Vagina (tissue), 2 donors: ENCODE measurements around the gene KRTAP16-1. TPM values are rescaled to one million over a fixed set of nuclear protein-coding genes. Genes with fewer than 3 reads are reported as not detected.

Source experiments
- DNase-seq, 2 donors: peaks; one replicate each; pipeline ENCODE4 v3.0.0-alpha.2; 2017; ENCODE audit errors: extremely low spot score in 2 of 2
- H3K27ac ChIP-seq: fragments of 200-600 bp; sonication (generic); one replicate; pipeline ENCODE4 v1.5.1; 2019
- H3K27me3 ChIP-seq: fragments of 200-600 bp; sonication (generic); one replicate; pipeline ENCODE4 v1.5.1; 2019
- H3K36me3 ChIP-seq, 2 donors: fragments of 200-600 bp; sonication (generic); one replicate each; pipeline ENCODE4 v1.5.1; 2017 to 2019
- H3K4me1 ChIP-seq: fragments of 200-600 bp; sonication (generic); one replicate; pipeline ENCODE4 v1.5.1; 2019
- H3K4me3 ChIP-seq, 2 donors: fragments of 200-600 bp; sonication (generic); 1 replicate in 1 of 2; 2 replicates in 1 of 2; pipeline ENCODE4 v1.5.1; 2016 to 2019
- H3K9me3 ChIP-seq: fragments of 200-600 bp; sonication (generic); one replicate; pipeline ENCODE4 v1.5.1; 2019
- CTCF ChIP-seq, 3 experiments: fragments of 450-650 bp in 2 of 3; fragments of 200-600 bp in 1 of 3; sonication (generic) in 1 of 3; IDR thresholded peaks; one replicate each; pipeline ENCODE4 v1.5.1; 2017 to 2019; ENCODE audit warnings: antibody characterized with exemption in 3 of 3, mild to moderate bottlenecking in 2 of 3, moderate library complexity in 2 of 3
- POLR2A ChIP-seq, 2 donors: fragments of 450-650 bp; IDR thresholded peaks; one replicate each; pipeline ENCODE4 v1.6.1; 2017; ENCODE audit warnings: antibody characterized with exemption in 2 of 2, mild to moderate bottlenecking in 2 of 2, moderate library complexity in 2 of 2
- POLR2AphosphoS5 ChIP-seq, 2 donors: sonication (generic); formaldehyde crosslinking; IDR thresholded peaks; one replicate each; pipeline ENCODE4 v1.9.0; 2017; ENCODE audit warnings: antibody characterized with exemption in 2 of 2, mild to moderate bottlenecking in 2 of 2, low read depth in 1 of 2; ENCODE audit not compliant: insufficient read depth in 1 of 2
- intact Hi-C: fragments of 100-400 bp; cut with DNase I; formaldehyde crosslinking; loops from one replicate; pipeline ENCODE4 v1.15.1; 2023
- total RNA-seq: library from RNA; depleted of rRNA; stranded (reverse); fragments of >200 nt; gene quantifications from one replicate; pipeline ENCODE4 v1.2.3, GENCODE V29; 2016

Gene KRTAP16-1
- total RNA-seq, 1 donor from 2014 or later, result not detected

GRCh38 chr17:41325611-41326010 is 16.5 kb upstream of the KRTAP16-1 start:
- Histone ChIP-seq H3K27ac (no peak overlapping the region), H3K36me3 (no peaks in the 10 kb centered on the region), H3K4me3 (no peak overlapping the region), H3K9me3 (no peaks in the 10 kb centered on the region), H3K4me1 (peaks cover 10% of the 10 kb centered on the region), H3K27me3 (no peaks in the 10 kb centered on the region)
- intact Hi-C loops, result no loop called here
- DNase-seq, result peak; percentile 76 to 91
- TF ChIP-seq CTCF (IDR thresholded peaks at IDR 0.05) (no peak), POLR2AphosphoS5 (IDR thresholded peaks at IDR 0.05; ENCODE audit: insufficient read depth in 1 of 2, low read depth in 1 of 2) (no peak), POLR2A (IDR thresholded peaks at IDR 0.05) (no peak)

GRCh38 chr17:41325126-41325525 is 16.0 kb upstream of the KRTAP16-1 start:
- TF ChIP-seq POLR2AphosphoS5 (IDR thresholded peaks at IDR 0.05; ENCODE audit: insufficient read depth in 1 of 2, low read depth in 1 of 2), result no peak
- TF ChIP-seq CTCF (IDR thresholded peaks at IDR 0.05), result no peak
- no peak for TF ChIP-seq POLR2A (IDR thresholded peaks at IDR 0.05)
- intact Hi-C loops, result no loop called here

GRCh38 chr17:41324180-41325075 is 15.3 kb upstream of the KRTAP16-1 start:
- peak; percentile 77 to 95 for DNase-seq

More at GRCh38 chr17:41325126-41325525, 16.0 kb upstream of the KRTAP16-1 start:
- peaks cover 10% of the 10 kb centered on the region for H3K4me1 ChIP-seq
- no peak overlapping the region for H3K4me3 ChIP-seq
- no peaks in the 10 kb centered on the region for H3K9me3 ChIP-seq
- no peaks in the 10 kb centered on the region for H3K27me3 ChIP-seq
- H3K27ac ChIP-seq, result no peak overlapping the region
- no peaks in the 10 kb centered on the region for H3K36me3 ChIP-seq
- DNase-seq, result peak; percentile 74 to 79

GRCh38 chr17:41322903-41323895 is 14.1 kb upstream of the KRTAP16-1 start:
- intact Hi-C loops, result no loop called here
- peak; percentile 9 to 76 for DNase-seq
- Histone ChIP-seq H3K4me1 (peaks cover 10% of the 10 kb centered on the region), H3K27ac (peak overlapping the region; percentile 50), H3K9me3 (no peaks in the 10 kb centered on the region), H3K36me3 (no peaks in the 10 kb centered on the region), H3K27me3 (no peaks in the 10 kb centered on the region), H3K4me3 (no peak overlapping the region)
- TF ChIP-seq POLR2A (IDR thresholded peaks at IDR 0.05) (no peak), POLR2AphosphoS5 (IDR thresholded peaks at IDR 0.05; ENCODE audit: insufficient read depth in 1 of 2, low read depth in 1 of 2) (no peak), CTCF (IDR thresholded peaks at IDR 0.05) (no peak)

More at GRCh38 chr17:41324180-41325075, 15.3 kb upstream of the KRTAP16-1 start:
- Histone ChIP-seq H3K9me3 (no peaks in the 10 kb centered on the region), H3K4me3 (no peak overlapping the region), H3K36me3 (no peaks in the 10 kb centered on the region), H3K27ac (no peak overlapping the region), H3K4me1 (peaks cover 10% of the 10 kb centered on the region), H3K27me3 (no peaks in the 10 kb centered on the region)
- intact Hi-C loops, result no loop called here
- TF ChIP-seq POLR2AphosphoS5 (IDR thresholded peaks at IDR 0.05; ENCODE audit: insufficient read depth in 1 of 2, low read depth in 1 of 2) (no peak), CTCF (IDR thresholded peaks at IDR 0.05) (no peak), POLR2A (IDR thresholded peaks at IDR 0.05) (no peak)
